GM23248 (cell line): ENCODE data around the gene ARHGDIG. TPM values are rescaled to one million over a fixed set of nuclear protein-coding genes. Genes with fewer than 3 reads are reported as not detected.

Experiments used
- DNase-seq: peaks from one replicate; pipeline ENCODE4 v3.0.0-alpha.2; 2015
- H2AFZ ChIP-seq: fragments of 200-600 bp; sonication (generic); 2 replicates; pipeline ENCODE4 v1.6.1; 2016; ENCODE audit warnings: antibody characterized with exemption
- H3F3A ChIP-seq: fragments of 200-600 bp; sonication (generic); 2 replicates; pipeline ENCODE4 v1.6.1; 2016; ENCODE audit warnings: mild to moderate bottlenecking, antibody characterized with exemption, mixed run types; ENCODE audit not compliant: insufficient read depth
- H3K27ac ChIP-seq: fragments of 200-600 bp; sonication (generic); 2 replicates; pipeline ENCODE4 v1.5.1; 2016; ENCODE audit warnings: mild to moderate bottlenecking
- H3K27me3 ChIP-seq: fragments of 200-600 bp; sonication (generic); replicated peaks from 2 replicates; pipeline ENCODE4 v1.6.1; 2016; ENCODE audit warnings: mild to moderate bottlenecking; ENCODE audit not compliant: insufficient read depth
- H3K36me3 ChIP-seq: fragments of 200-600 bp; sonication (generic); 2 replicates; pipeline ENCODE4 v1.6.1; 2016; ENCODE audit warnings: low read depth, mild to moderate bottlenecking
- H3K4me1 ChIP-seq: fragments of 200-600 bp; sonication (generic); 2 replicates; pipeline ENCODE4 v1.6.1; 2016; ENCODE audit warnings: mild to moderate bottlenecking; ENCODE audit not compliant: insufficient read depth
- H3K4me2 ChIP-seq: fragments of 200-600 bp; sonication (generic); one replicate; pipeline ENCODE4 v1.6.1; 2016; ENCODE audit warnings: mild to moderate bottlenecking; ENCODE audit not compliant: unreplicated experiment
- H3K4me3 ChIP-seq: fragments of 200-600 bp; sonication (generic); 2 replicates; pipeline ENCODE4 v1.5.1; 2016; ENCODE audit warnings: mild to moderate bottlenecking
- H3K79me2 ChIP-seq: fragments of 200-600 bp; sonication (generic); 2 replicates; pipeline ENCODE4 v1.6.1; 2016; ENCODE audit warnings: mild to moderate bottlenecking; ENCODE audit not compliant: insufficient read depth
- H3K9ac ChIP-seq: fragments of 200-600 bp; sonication (generic); 2 replicates; pipeline ENCODE4 v1.6.1; 2016; ENCODE audit warnings: mild to moderate bottlenecking
- H3K9me2 ChIP-seq: fragments of 200-600 bp; sonication (generic); 2 replicates; pipeline ENCODE4 v1.6.1; 2016; ENCODE audit warnings: mixed run types, mild to moderate bottlenecking, moderate library complexity; ENCODE audit not compliant: insufficient read depth
- H3K9me3 ChIP-seq: fragments of 200-600 bp; sonication (generic); one replicate; pipeline ENCODE4 v1.6.1; 2017; ENCODE audit warnings: low read depth
- H4K20me1 ChIP-seq: fragments of 200-600 bp; sonication (generic); 2 replicates; pipeline ENCODE4 v1.6.0; 2016; ENCODE audit not compliant: insufficient read depth
- EZH2 ChIP-seq: fragments of 200-600 bp; sonication (generic); IDR thresholded peaks from 2 replicates; pipeline ENCODE4 v1.6.1; 2018; ENCODE audit warnings: antibody characterized with exemption, mild to moderate bottlenecking; ENCODE audit not compliant: insufficient read depth, poor library complexity, severe bottlenecking
- EZH2phosphoT487 ChIP-seq: fragments of 200-600 bp; sonication (generic); IDR thresholded peaks from 2 replicates; pipeline ENCODE4 v1.6.1; 2018; ENCODE audit warnings: antibody characterized with exemption, moderate library complexity, mild to moderate bottlenecking, low read depth; ENCODE audit not compliant: insufficient read depth
- WGBS, 2 experiments: methylation state at CpG; one replicate each; pipeline ENCODE4 v1.1.6; 2015 to 2017; ENCODE audit warnings: low lambda C conversion rate in 2 of 2, low coverage in 1 of 2; ENCODE audit errors: missing lambda C conversion rate in 2 of 2; 5-methylcytosine and 5-hydroxymethylcytosine counted together
- in situ Hi-C: fragments of 300-500 bp; cut with MboI; formaldehyde crosslinking; loops from 2 replicates; pipeline ENCODE4 v1.15.0; 2020
- polyA plus RNA-seq: library from polyadenylated mRNA; unstranded; fragments of >200 nt; fragmentation: Nextera tagmentation; extraction: Ambion mirVana; gene quantifications from 2 replicates; pipeline ENCODE4 v1.2.1, GENCODE V29; 2016
- total RNA-seq: library from RNA; depleted of rRNA; stranded (reverse); fragments of >200 nt; shearing (Covaris generic); gene quantifications from 2 replicates; pipeline ENCODE4 v1.2.3, GENCODE V29; 2014

ARHGDIG gene
- total and polyA plus RNA-seq, 2 experiments from 2014 or later: 0.40 to 0.65 TPM

DNA sequence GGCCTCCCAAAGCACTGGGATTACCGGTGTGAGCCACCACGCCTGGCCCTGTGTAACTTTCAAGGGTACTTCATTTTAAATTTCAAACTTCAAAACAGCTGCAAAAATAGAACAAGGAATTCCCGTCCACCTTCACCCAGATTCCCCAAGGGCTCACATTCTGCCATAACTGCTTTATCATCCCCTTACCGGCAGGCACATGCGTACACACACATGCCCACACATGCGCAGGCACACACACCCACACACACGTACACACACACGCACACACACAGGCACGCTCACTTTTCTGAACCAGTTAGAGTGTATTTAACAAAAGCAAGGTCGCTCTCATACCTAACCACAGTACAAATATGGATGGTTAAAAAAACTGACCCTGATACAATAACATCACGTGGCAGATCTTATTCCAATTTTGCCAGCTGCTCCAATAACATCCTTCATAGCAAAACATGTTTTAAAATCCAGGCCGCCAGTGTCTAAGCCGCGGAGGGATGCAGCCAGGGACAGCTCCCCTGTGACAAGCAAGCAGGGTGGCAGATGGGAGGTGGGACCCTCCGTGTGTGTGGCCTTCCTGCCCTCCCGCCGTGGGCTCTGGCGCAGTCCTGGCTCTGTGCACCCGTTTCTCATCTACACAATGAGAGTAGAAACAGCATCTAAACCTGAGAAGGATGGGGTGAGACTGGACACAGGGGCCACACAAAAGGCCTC is 25.7 kb downstream of the ARHGDIG start:
- no peak overlapping the region for H3K27ac ChIP-seq
- H2AFZ ChIP-seq: no peak overlapping the region
- H3K27me3 ChIP-seq: no peaks in the 10 kb centered on the region
- no peaks in the 10 kb centered on the region for H3K79me2 ChIP-seq
- no peaks in the 10 kb centered on the region for H3K9me3 ChIP-seq
- in situ Hi-C loops: no loop called here
- H3K4me1 ChIP-seq: no peaks in the 10 kb centered on the region
- no peaks in the 10 kb centered on the region for H3F3A ChIP-seq
- H3K9ac ChIP-seq: no peak overlapping the region
- no peaks in the 10 kb centered on the region for H3K36me3 ChIP-seq
- TF ChIP-seq EZH2 (no peak), EZH2phosphoT487 (no peak)
- no peak for DNase-seq
- H3K9me2 ChIP-seq: no peaks in the 10 kb centered on the region
- no peaks in the 10 kb centered on the region for H4K20me1 ChIP-seq
- H3K4me2 ChIP-seq: no peak overlapping the region
- WGBS, 2 experiments: 79 to 83% methylated on average over 18 to 19 of the region's 19 CpGs
- no peak overlapping the region for H3K4me3 ChIP-seq

DNA sequence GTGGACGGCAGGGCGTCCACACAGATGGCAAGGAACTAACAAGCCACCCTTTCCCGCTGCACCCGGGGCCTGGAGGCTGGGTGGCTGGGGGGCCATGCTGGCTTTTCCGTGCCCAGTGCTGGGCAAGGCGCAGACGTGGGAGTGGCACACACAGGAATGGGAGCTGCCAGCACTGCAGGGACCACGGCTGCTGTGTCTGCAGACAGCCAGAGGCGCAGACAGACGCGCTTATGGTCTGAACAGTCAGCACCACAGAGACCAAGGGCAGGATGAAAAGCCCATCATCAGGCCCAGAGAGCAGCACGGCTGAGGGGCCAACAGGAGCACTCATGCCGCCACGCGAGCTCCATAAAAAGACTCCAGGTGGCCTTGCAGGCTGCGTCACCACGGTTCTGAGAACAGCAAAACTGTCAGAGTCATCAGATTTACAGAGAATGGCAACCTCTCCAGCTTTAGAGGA is 26.6 kb downstream of the ARHGDIG start:
- no peaks in the 10 kb centered on the region for H3K4me1 ChIP-seq
- DNase-seq: no peak
- no peaks in the 10 kb centered on the region for H3K9me3 ChIP-seq
- no peaks in the 10 kb centered on the region for H3F3A ChIP-seq
- no peaks in the 10 kb centered on the region for H4K20me1 ChIP-seq
- H2AFZ ChIP-seq: no peak overlapping the region
- H3K9ac ChIP-seq: no peak overlapping the region
- no peak overlapping the region for H3K4me2 ChIP-seq
- in situ Hi-C loops: no loop called here
- TF ChIP-seq EZH2 (no peak), EZH2phosphoT487 (no peak)
- H3K9me2 ChIP-seq: no peaks in the 10 kb centered on the region
- 0 out of 2 replicates have a peak, but pooled peaks cover 2% of the 10 kb centered on the region for H3K36me3 ChIP-seq
- H3K4me3 ChIP-seq: no peak overlapping the region
- no peaks in the 10 kb centered on the region for H3K27me3 ChIP-seq
- H3K27ac ChIP-seq: no peak overlapping the region
- no peaks in the 10 kb centered on the region for H3K79me2 ChIP-seq
- WGBS, 2 experiments: 64 to 73% methylated on average over 17 of the region's 17 CpGs

DNA sequence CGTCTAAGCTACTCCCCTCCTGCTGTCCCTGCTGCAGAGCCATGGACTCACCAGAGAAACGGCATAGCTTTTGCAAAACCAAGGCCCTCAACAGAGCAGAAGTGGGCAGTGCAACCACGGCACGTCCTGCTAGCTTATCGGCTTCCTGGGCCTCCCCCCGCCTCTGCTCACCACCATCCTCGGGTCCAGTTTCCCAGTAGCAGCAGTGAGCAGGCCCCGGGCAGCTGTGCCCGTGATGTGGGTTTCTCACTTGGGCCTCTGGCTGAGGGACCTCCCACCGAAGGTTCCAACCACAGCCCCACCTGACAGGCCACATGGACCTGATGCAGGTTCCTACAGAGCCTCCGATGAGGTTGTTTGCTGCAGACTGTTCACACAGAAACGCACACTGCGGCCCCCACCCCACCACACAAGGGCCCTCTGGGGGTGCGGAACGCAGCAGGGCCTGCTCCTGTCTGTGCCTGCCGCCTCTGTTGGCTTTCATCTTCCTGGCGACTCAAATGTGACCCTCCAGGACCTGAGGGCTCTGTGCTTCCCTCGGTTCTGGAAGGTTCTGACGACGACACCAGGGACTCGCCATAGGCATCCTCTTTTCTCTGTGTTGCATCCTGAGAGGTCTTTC is 27.4 kb downstream of the ARHGDIG start:
- 96 to 98% methylated on average over 21 of the region's 21 CpGs for WGBS, 2 experiments
- Histone ChIP-seq H4K20me1 (no peaks in the 10 kb centered on the region), H3K9me3 (no peaks in the 10 kb centered on the region), H3K27ac (no peak overlapping the region), H3K4me1 (no peaks in the 10 kb centered on the region), H3K4me2 (no peak overlapping the region), H3K36me3 (0 out of 2 replicates have a peak, but pooled peaks cover 6% of the 10 kb centered on the region), H3K9me2 (no peaks in the 10 kb centered on the region), H3K9ac (no peak overlapping the region), H3F3A (no peaks in the 10 kb centered on the region), H3K79me2 (no peaks in the 10 kb centered on the region), H2AFZ (no peak overlapping the region), H3K27me3 (no peaks in the 10 kb centered on the region), H3K4me3 (no peak overlapping the region)
- DNase-seq: no peak
- TF ChIP-seq EZH2 (no peak), EZH2phosphoT487 (no peak)
- in situ Hi-C loops: no loop called here

DNA sequence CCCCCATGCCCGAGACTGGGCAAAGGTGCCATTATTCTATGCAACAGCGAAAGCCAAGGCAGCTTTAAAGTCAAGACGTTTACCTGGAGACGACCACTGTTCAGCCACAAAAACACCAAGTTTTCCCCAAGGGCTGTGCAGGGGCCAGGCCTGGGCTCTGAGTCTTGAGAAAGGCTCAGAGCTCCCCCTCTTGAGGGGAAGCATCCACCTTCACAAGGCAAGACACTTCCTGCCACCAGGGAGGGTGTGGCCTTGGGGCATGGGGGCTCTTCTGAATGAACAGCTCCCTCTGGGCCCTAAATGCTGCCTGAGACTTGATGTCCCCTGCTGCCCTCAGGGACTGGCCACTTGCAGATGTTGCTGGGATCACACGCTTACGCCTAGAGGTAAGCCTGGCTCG is 29.1 kb downstream of the ARHGDIG start:
- H3K4me1 ChIP-seq: no peaks in the 10 kb centered on the region
- 98% methylated on average over 7 of the region's 7 CpGs for WGBS, 2 experiments
- no peaks in the 10 kb centered on the region for H3K9me2 ChIP-seq
- in situ Hi-C loops: no loop called here
- peaks cover 5% of the 10 kb centered on the region for H3K79me2 ChIP-seq
- H3K4me3 ChIP-seq: no peak overlapping the region
- H3F3A ChIP-seq: no peaks in the 10 kb centered on the region
- DNase-seq: no peak
- no peaks in the 10 kb centered on the region for H3K27me3 ChIP-seq
- no peak overlapping the region for H3K27ac ChIP-seq
- no peaks in the 10 kb centered on the region for H3K9me3 ChIP-seq
- no peak overlapping the region for H3K4me2 ChIP-seq
- H2AFZ ChIP-seq: no peak overlapping the region
- 0 out of 2 replicates have a peak, but pooled peaks cover 6% of the 10 kb centered on the region for H3K36me3 ChIP-seq
- H4K20me1 ChIP-seq: no peaks in the 10 kb centered on the region
- TF ChIP-seq EZH2 (no peak), EZH2phosphoT487 (no peak)
- no peak overlapping the region for H3K9ac ChIP-seq
